GM18520 (cell line): ENCODE results near the gene SLC41A3.

Source experiments
- ATAC-seq: cut with Tn5 transposase; IDR thresholded peaks from one replicate; pipeline ENCODE4 v1.9.1; 2021; ENCODE audit not compliant: unreplicated experiment

The SLC41A3 gene

DNA sequence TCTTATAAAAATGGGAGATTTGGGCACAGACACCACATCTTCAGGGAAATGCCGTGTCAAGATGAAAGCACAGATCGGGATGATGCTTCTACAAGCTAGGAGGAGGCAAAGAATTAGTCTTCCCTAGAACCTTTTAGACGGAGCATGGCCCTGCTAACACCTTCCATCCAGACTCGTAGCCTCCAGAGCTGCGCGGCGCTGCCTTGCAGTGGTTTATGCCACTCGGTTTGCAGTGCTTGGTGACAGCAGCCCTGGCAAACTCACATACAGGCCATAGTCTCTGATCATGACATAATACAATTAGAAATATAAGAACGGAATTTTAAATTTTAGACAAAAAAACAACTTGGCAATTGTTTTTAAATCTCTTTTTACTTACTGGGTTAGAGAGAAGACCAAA is 37.1 kb upstream of the SLC41A3 start:
- ATAC-seq: no peak

DNA sequence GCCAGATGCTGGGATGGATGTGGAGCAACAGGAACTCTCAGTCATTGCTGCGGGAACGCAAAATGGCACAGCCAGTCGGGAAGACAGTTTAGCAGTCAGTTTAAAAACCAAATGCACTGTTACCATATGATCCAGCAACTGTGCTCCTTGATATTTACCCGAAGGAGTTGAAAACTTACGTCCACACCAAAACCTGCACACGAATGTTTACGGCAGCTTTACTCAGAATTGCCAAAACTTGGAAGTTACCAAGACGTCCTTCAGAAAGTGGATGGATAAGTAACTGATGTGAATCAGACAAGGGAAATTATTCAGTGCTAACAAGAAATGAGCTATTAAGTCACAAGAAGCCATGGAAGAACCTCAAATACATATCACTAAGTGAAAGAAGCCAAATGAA is 36.1 kb upstream of the SLC41A3 start:
- no peak for ATAC-seq

DNA sequence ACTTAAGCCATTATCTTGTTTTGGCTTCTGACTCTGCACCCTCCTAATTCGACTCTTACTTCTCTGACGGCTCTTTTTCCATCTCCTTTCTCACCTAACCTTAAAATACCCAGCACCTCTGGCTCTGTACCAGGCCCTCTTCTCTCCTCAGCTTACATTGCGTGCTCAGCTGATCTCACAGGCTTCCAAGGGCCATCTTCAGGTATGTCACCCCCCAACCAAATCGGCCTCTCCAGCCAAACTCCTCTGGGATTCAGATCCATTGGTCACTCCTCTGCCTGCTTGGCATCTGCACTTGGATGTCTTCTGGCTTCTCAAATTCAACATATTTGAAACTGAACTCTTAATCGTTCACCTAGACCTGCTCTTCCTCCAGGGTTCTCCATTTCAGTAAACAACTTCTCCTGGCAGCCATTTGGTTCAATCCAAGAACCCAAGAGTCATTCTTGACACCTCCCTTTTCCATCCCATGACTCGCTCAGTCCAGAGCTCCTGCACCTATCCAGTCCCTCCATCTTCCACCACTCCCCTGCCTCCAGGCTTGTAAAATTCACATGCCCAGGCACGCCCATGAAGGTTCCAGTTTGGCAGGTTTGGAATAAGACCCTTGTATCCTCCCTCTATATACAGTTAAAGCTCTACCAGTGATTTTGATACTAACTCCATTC is 35.2 kb upstream of the SLC41A3 start:
- no peak for ATAC-seq

DNA sequence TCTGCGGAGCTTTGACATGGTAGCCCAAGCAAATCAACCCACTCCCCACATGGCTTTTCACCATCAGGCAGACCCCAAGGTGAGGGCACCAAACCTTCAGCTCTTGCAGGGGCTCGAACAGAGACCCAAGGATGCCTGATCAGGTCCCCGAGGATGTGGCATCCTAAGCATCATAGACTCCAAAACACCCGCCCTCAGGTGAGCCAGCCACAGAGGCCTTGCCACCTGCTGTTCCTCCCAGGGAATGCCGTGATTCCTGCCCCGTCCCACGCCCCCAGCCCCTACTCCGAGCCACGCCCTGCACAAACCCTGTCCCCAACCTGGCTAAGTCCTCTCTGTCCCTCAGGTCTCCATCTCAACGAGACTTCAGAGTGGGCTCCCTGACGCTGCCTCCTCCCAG is 34.7 kb upstream of the SLC41A3 start:
- ATAC-seq: no peak

DNA sequence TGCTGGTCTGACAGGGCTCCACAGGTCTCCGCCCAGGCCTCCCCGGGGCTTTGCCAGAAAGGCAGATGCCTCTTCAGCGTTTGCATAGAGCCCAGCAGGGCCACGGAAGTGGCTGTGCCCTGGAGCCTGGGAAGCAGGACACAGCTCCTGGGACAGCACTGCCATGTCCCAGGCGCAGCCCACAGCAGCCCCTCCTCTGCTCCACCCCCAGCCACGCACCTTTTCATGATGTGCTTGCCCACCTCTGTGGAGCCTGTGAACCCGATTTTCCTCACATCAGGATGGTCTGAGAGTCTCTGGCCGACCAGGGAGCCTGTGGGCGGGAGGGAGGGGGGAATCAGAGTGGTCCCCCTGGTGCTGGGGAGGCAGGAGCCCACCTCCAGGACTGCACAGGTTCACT is 33.9 kb upstream of the SLC41A3 start:
- ATAC-seq: no peak

DNA sequence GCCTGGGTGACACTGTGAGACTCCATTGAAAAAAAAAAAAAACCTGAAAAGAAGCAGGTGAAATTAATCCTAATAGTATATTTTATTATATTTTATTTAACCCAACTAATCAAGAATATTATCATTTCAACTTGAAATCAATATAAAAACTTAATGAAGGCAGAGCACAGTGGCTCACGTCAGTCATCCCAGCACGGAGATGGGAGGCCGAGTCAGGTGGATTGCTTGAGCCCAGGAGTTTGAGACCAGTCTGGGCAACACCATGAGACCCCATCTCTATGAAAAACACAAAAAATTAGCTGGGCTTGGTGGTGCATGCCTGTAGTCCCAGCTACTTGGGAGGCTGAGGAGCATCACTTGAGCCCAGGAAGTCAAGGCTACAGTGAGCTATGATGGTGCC is 33.3 kb upstream of the SLC41A3 start:
- no peak for ATAC-seq

DNA sequence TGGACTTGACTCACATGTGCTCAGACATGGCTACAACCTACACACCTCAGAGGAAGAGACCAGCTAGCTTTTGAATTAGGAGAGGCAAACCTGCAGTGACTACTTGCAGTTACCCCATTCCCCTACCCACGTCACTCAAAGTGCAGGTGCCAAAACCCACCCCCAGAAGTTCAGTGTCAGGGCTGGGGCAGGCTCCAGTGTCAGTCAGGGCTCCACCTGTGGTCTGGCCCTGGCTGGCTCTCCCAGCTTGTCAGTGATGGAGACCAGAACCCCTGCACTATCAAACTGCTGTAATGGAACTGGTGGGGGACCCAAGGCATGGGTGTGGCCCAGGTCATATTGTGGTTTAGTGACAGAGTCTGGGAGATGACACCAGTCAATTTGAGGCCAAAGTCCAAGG is 32.6 kb upstream of the SLC41A3 start:
- ATAC-seq: no peak

DNA sequence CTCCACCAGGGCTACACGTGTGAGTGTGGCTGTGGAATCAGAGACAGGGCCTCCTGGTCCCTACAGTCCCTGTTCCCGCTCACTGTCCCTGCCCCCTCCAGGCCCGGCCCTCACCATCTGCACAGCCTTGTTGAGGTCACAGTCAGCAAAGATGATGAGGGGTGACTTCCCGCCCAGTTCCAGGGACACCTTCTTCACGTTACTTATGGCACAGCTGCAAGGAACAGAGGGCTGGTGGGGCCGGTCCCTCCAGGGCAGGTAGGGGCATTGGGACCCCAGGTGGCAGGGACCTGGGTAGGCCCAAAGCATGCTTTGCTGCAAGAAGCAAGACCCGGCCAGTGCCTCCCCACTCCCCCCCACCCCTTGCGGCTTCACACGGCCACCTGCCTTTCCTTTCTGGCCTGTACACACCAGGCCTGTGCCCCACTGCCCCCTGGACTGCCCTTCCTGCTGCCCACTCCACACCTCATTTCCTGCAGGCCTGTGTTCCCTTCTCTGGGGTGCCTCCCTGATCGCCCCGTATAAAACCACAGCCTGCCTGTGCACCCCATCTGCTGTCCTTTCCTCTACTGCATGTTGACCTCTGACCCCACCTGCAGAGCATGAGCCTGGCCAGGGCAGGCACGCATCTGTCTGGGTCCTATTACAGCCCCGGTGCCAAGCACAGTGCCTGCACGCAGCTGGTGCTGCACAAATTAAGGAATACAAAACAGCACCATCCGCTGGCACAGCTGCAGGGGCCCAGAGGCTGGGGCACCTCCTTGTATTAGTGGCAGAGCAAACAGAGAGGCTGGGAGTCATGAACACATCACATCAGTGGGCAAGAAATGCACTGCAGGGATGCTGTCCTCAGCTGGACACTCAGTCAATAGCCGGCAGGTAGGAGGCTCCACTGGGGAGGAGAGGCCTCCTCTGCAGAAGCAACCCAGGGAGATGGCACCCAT is 30.8 kb upstream of the SLC41A3 start:
- ATAC-seq: no peak

DNA sequence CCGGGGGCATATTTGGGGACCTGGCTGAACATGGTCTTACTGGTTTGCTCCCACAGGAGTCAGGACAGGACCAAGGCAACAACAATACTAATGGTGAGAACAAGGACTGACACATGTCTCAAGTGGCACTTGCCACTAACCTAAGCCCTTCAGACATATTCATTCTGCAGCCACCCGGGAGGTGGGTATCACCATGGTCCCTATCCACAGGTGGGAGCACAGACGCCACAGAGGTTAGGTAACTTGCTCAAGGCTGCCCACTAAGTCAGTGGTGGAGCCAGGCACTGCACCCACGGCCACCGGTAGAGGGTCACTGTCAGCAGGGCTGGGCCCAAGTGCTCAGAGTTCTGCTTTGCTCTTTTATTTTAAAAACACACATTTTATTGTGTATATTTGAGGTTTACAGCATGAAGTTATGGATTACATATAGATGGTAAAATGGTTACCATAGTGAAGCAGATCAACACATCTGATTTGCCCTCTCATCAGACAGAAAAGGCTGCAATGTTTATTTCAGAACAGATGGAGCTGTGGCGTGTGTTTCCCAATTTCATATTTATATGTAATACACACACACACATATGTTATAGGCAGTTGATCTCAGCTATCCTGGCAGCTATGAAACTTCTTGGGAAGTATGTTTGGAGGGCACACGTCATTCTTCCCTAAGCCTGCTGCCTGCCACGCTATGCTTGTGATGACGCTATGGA is 30.0 kb upstream of the SLC41A3 start:
- no peak for ATAC-seq

DNA sequence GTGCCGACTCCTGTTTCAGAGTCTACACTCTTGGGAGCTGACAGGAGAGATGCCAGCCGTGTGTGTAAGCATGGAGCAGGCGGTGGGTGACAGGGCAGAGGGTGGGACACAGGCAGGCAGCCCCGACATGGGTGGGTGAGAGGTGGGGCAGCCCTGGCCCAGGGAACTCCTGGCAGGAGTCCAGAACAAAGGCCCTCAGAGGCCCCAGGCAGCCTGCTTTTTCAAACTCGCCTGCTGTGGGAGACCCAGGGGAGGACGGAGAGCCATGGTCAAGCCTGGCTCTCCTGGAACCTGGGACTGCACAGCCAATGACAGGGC is 29.3 kb upstream of the SLC41A3 start:
- ATAC-seq: no peak

DNA sequence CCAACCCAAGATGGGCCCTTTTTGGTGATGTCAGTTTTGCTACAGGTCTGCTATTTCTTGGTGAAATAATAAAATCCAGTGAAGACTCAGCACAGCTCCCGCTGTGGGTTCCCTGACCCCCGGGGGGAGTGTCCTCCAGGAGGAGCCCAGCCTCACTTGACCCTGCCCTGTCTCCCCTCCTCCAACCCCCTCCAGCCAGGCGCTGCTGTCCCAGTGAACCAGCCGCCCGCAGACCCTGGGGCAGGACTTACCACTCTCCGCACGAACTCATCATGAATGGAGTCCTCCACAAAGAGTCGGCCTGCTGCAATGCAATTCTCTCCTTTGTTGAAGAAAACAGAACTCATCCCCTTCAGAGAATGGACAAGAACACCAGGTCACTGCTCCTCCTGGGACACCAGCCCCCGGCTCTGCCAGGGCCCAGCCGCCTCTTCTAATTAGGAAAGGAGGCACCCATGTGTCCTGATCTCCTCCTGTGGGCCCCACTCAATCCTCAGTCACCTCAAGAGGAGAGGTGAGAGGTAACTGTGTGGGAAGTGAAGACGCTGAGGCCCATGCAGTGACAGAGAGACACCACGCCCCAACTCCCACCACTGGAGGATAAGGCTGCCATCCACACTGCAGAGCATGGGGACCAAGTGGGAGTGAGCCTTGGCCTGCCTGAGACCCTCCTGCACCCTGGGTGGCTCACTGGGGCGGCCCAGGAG is 28.8 kb upstream of the SLC41A3 start:
- ATAC-seq: no peak

DNA sequence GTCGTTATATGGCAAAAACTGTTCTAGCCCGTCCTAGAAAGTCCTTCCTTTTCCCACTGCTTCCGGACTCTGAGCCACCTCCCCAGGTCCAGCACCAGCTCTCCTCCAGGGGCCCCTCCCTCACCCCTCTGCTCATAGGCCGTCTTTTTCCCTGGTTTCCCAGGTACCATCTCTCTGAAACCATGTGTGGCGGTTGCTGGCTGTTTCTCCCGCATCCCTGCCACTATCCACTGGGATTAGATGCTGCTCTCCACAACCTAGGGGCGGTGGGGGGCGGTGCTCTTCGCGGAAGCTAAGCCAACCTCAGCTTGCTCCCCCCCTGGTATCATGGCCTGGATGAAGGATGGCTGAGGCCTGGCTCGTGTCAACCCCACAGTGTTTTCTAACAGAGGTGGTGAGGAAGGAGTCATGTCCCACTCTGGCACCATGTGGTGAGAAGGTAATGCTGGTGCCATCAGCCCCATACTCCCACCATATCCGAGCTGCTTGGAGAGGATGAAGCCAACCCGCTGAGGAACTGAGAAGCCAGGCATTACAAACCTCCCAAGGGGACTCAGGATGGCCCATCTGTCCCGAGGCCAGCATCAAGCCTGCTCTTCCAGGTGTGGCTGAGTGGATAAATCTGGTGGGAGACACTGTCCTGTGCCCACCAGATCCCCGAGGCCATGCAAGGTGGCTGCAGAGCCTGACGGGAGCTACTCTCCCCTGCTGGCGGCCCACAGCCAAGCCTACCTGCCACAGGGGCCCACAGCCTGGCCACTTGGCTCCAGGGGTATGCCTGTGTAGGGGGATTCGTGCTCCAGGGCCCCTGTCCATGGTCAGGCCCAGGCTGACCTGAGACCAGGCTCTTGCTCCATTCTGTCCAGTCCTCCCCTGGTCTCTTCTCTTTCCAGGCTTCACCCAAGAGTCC is 27.9 kb upstream of the SLC41A3 start:
- ATAC-seq: no peak

DNA sequence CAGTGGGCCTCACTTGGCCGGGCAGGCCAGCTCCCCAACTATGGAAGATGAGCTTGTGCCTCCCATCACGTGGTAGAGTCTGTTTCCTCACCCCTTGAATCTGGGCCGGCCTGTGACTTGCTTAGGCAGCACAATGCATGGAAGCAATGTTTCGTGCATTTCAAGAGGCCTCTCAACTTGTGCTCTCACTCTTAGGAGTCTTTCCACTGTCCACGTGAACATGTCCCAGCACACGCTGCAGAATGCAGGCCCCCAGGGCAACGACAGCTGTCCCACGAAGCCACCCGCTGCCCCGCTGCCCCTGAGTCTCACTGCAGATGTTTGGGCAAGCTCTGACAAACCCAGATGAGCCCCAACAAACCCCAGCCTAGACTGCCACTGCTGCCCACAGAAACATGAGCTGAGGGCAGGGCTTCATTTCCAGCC is 27.2 kb upstream of the SLC41A3 start:
- ATAC-seq: no peak

DNA sequence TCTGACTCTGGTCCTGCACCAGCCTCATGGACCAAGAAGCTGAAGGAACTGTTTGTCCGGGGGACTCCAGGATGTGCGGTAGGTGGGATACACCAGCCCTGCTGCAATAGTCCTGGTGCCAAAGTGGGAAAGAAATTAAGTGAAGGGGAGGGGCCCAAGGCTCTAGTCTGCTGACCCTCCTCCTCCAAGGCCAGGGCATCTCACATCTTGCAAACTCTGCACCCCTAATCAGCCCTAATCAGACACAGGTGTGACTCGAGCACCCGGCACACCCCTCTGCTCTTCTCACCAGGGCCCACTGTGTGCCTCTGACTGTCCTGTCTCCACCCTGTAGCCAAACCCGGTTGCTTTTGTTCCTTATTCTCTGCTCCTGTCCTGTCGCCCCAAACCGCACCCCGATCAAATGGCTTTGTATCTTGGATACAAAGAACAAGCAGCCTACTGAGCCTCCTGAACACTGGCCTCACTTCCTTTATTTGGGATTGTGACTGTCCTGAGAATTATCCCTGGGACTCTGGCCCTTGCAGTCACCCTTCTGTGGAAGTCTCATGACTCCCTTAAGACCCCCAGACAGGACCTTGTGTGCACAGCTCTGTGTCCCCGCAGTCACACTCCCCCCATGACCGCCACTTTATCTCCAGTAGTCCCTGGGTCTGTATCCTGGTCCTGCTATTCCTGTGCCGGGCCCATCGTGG is 26.7 kb upstream of the SLC41A3 start:
- no peak for ATAC-seq

DNA sequence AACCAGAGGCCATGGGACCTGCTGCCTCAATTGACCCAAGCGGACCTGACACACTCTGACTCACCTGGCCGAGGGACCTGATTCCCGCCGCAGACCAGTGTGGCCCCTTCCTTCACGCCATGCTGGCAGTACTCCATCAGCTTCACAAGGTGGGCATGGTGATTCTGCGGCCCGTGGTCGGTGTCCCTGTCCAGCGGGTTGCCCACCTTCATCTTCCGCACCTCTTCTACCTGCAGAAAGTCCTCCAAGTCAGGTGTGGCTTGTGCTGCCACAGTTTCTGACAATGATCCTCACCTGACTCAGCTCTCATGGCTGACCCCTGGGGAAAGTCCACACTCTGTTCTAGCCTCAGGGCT is 25.9 kb upstream of the SLC41A3 start:
- no peak for ATAC-seq

DNA sequence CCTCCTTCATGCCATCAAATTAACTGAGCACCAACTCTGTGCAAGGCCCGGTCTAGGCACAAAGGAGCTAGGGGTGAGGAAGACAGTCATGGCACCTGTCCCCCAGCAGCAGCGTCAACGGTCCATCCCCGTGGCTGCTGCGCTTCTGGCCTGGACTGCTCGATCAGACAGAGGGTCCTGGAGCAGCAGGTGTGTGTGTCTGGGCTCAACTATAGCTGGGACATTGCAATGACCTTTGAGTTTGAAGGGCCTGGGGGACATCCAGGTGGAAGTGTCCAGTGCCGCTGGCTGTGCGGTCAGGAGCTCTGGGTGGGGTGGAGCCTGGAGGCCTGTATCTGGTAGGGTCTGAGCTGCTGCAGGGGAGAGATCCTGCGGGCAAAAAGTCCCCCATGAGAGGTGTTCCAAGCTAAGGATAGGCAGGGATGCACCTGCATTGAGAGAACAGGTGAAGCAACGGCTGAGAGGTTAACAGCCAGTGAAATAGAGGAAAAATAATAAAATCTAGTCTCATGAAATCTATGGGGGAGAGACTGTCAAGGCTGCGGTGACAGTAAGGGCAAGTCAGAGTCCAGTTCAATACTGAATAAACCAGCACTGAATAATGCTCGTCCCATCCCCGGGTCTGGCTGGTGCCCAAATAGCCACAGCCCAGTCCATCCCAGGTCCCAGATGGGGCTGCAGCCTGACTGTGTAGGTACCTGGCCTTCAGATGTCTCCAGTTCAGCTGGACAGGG is 25.4 kb upstream of the SLC41A3 start:
- no peak for ATAC-seq

DNA sequence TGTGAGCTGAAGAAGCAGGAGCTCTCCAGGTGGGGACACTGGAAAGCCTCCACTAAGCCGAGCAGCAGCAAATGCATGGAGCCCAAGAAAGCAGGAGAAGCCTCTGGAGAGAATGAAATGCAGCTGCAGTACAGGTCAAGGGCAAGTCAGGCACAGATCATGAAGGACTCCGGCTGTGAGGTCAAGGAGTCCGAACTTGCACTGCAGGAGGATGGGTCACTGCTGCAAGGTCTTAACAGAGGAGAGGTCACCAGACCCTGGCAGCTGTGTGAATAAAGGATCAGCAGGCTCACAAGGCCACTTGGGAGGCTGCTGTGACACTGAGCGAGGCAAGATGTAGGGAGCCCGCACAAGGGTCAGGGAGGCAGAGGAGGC is 24.7 kb upstream of the SLC41A3 start:
- ATAC-seq: no peak

DNA sequence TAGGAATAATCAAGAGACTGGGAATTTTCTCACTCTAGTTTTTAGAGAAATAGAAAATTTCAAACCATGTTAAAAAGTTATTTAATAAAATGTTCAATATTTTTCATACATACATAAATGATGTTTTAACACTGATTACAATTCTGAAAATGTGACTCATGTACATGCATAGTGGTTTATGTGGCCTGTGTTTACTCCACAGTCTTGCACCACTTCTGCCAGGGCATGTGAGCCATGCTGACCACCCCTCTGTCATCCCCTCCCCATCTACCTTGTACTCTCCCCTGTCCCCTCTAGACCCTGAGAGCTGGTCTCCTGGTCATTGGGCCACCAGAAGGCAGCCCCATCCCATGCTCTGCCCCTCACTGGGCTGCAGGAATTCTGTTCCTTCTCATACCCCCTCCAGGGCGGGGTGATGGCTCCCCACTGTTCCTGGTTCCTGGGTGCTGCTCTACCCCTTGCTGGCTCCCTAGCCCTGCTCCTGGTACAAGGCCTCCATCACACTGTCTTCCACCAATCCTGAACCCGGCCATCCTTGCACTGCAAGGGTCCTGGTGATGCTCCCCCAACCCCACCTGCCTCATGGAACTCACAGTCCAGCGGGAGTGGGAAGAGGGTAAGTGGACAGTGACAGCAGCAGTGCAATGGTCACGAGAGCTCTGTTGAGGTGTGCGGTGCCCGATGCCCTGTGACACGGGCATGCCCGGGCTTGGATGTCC is 24.2 kb upstream of the SLC41A3 start:
- ATAC-seq: no peak
